K562 (cell line): Measurements from ENCODE around the gene ADCY5. TPM values are rescaled to one million over a fixed set of nuclear protein-coding genes. Genes with fewer than 3 reads are reported as not detected.

ENCODE experiments used
- ATAC-seq: fragments of 200-7000 bp; cut with Tn5 transposase; 3 replicates; pipeline ENCODE4 v1.9.1; 2020; ENCODE audit warnings: moderate library complexity
- BruUV-seq: library from RNA; stranded (reverse); fragments of 400-500 nt; replicated peaks from 2 replicates; lab custom pipeline; 2021; lab: Mats Ljungman, UMichigan
- CTCF ChIA-PET: fragments of 300-600 bp; formaldehyde crosslinking; extraction: SDS; loops from one replicate; lab custom pipeline; 2021; ENCODE audit warnings: low intra/inter-chr PET ratio; lab: Yijun Ruan, JAX
- POLR2A ChIA-PET: fragments of 300-600, 350-650 bp; sonication (Branson Sonifier 250); formaldehyde crosslinking; extraction: SDS; loops from one replicate; lab custom pipeline; 2021; ENCODE audit warnings: antibody characterized with exemption, inconsistent platforms; lab: Yijun Ruan, JAX
- DNase-seq, 4 experiments: peaks; one replicate each; pipeline versions ENCODE4 v3.0.0 to v3.0.0-alpha.2; 2011 to 2018; ENCODE audit warnings: low spot score in 3 of 4, mixed read lengths in 3 of 4; ENCODE audit errors: extremely low read depth in 1 of 4
- FAIRE-seq: peaks from 2 replicates; lab custom pipeline; 2011; peaks lifted over from hg19 to GRCh38; lab: Jason Lieb, UNC
- H2AFZ ChIP-seq: 2 replicates; pipeline ENCODE4 v1.6.0; 2011; ENCODE audit warnings: low read depth, low read length, control low read depth, inconsistent platforms
- H3K27ac ChIP-seq: fragments of 200-600 bp; 3 replicates; pipeline ENCODE4 v1.8.0; 2011; ENCODE audit warnings: low read depth, mild to moderate bottlenecking, control low read depth, inconsistent platforms, low read length, moderate library complexity, mixed read lengths; ENCODE audit errors: extremely low read depth
- H3K27me3 ChIP-seq, 2 experiments: fragments of 300-600 bp in 1 of 2; 2 replicates in 1 of 2; 3 replicates in 1 of 2; pipeline versions ENCODE4 v1.6.0 to v1.8.0; 2011; ENCODE audit warnings: inconsistent platforms in 2 of 2, low read length in 2 of 2, mild to moderate bottlenecking in 1 of 2, mixed read lengths in 1 of 2, moderate library complexity in 1 of 2; ENCODE audit not compliant: control insufficient read depth in 2 of 2, insufficient read depth in 2 of 2
- H3K36me3 ChIP-seq: fragments of 300-600 bp; 3 replicates; pipeline ENCODE4 v1.8.0; 2011; ENCODE audit warnings: mild to moderate bottlenecking, low read length, inconsistent platforms; ENCODE audit not compliant: control insufficient read depth, insufficient read depth
- H3K4me1 ChIP-seq, 2 experiments: fragments of 200-600 bp in 1 of 2; replicated peaks in 1 of 2; 2 replicates in 1 of 2; 3 replicates in 1 of 2; pipeline versions ENCODE4 v1.5.1 to v1.8.0; 2011; ENCODE audit warnings: inconsistent platforms in 2 of 2, low read length in 2 of 2, mild to moderate bottlenecking in 1 of 2, mixed read lengths in 1 of 2, moderate library complexity in 1 of 2; ENCODE audit not compliant: control insufficient read depth in 2 of 2, insufficient read depth in 2 of 2
- H3K4me2 ChIP-seq: 2 replicates; pipeline ENCODE4 v1.6.1; 2011; ENCODE audit warnings: low read length, control low read depth, inconsistent platforms, mixed read lengths; ENCODE audit not compliant: insufficient read depth
- H3K4me3 ChIP-seq: fragments of 200-600 bp; sonication (generic), shearing (Covaris generic); 2 replicates; pipeline ENCODE4 v1.5.1; 2016; ENCODE audit warnings: control low read depth, inconsistent platforms
- H3K79me2 ChIP-seq: fragments of 200-600 bp; 3 replicates; pipeline ENCODE4 v1.8.0; 2011; ENCODE audit warnings: low read length, inconsistent platforms; ENCODE audit not compliant: control insufficient read depth, insufficient read depth
- H3K9ac ChIP-seq, 2 experiments: 2 replicates each; pipeline versions ENCODE4 v1.6.0 to v1.6.1; 2011; ENCODE audit warnings: low read depth in 2 of 2, low read length in 2 of 2, control low read depth in 1 of 2, inconsistent platforms in 1 of 2, mild to moderate bottlenecking in 1 of 2, mixed read lengths in 1 of 2; ENCODE audit not compliant: insufficient read depth in 1 of 2
- H3K9me1 ChIP-seq: one replicate; pipeline ENCODE4 v1.6.0; 2011; ENCODE audit warnings: inconsistent platforms, mild to moderate bottlenecking, low read length, moderate library complexity; ENCODE audit not compliant: control insufficient read depth, insufficient read depth
- H3K9me3 ChIP-seq: replicated peaks from 2 replicates; pipeline ENCODE4 v1.5.1; 2011; ENCODE audit warnings: low read depth, low read length, inconsistent platforms; ENCODE audit not compliant: control insufficient read depth, insufficient read depth
- H4K20me1 ChIP-seq: replicated peaks from 2 replicates; pipeline ENCODE4 v1.6.1; 2011; ENCODE audit warnings: low read length, inconsistent platforms, mixed read lengths; ENCODE audit not compliant: control insufficient read depth, insufficient read depth
- CREM ChIP-seq: IDR thresholded peaks from 2 replicates; pipeline ENCODE4 v1.6.1; 2014; ENCODE audit warnings: antibody characterized with exemption, low read depth
- FUS ChIP-seq: fragments of 200-400 bp; formaldehyde crosslinking; optimal IDR thresholded peaks from 2 replicates; pipeline ENCODE3; 2017; ENCODE audit warnings: low read depth, low read length
- HDAC2 ChIP-seq: fragments of 450-650 bp; IDR thresholded peaks from 2 replicates; pipeline ENCODE4 v1.6.1; 2016; ENCODE audit warnings: mild to moderate bottlenecking
- HNRNPL ChIP-seq: fragments of 200-400 bp; formaldehyde crosslinking; IDR thresholded peaks from 2 replicates; pipeline ENCODE4 v1.6.1; 2017; ENCODE audit warnings: low read depth, mild to moderate bottlenecking, low read length
- PHB2 ChIP-seq: fragments of 450-650 bp; IDR thresholded peaks from 2 replicates; pipeline ENCODE4 v1.6.1; 2017; ENCODE audit warnings: low read depth
- POLR2B ChIP-seq: fragments of 450-650 bp; IDR thresholded peaks from 2 replicates; pipeline ENCODE4 v1.6.1; 2018; ENCODE audit warnings: low read depth; ENCODE audit not compliant: partially characterized antibody
- TCF3 ChIP-seq: sonication (generic); formaldehyde crosslinking; IDR thresholded peaks from 2 replicates; pipeline ENCODE4 v1.4.0; 2020; ENCODE audit warnings: mild to moderate bottlenecking, missing genetic modification reagents
- ZBTB17 ChIP-seq: fragments of 450-650 bp; formaldehyde crosslinking; IDR thresholded peaks from 2 replicates; pipeline ENCODE4 v1.4.0; 2020; ENCODE audit warnings: mild to moderate bottlenecking
- ZNF184 ChIP-seq: sonication (generic); formaldehyde crosslinking; IDR thresholded peaks from 2 replicates; pipeline ENCODE4 v1.5.0; 2020; ENCODE audit warnings: missing genetic modification reagents
- ZNF217 ChIP-seq: sonication (generic); formaldehyde crosslinking; IDR thresholded peaks from 2 replicates; pipeline ENCODE4 v1.8.0; 2022; ENCODE audit warnings: mild to moderate bottlenecking, missing genetic modification reagents
- ZNF512 ChIP-seq: IDR thresholded peaks from 2 replicates; pipeline ENCODE4 v1.6.1; 2016; ENCODE audit warnings: missing genetic modification characterization, missing compliant biosample characterization
- WGBS: fragments of 100-300 bp; shearing (Covaris generic); methylation state at CpG from one replicate; pipeline ENCODE4 v1.1.6; 2016; ENCODE audit warnings: low coverage, mixed read lengths; ENCODE audit not compliant: insufficient coverage; ENCODE audit errors: missing lambda C conversion rate; 5-methylcytosine and 5-hydroxymethylcytosine counted together
- in situ Hi-C: fragments of 300-500 bp; cut with MboI; formaldehyde crosslinking; loops from 4 replicates; pipeline ENCODE4 v1.15.0; 2018; ENCODE audit warnings: inconsistent platforms, mixed read lengths
- intact Hi-C: fragments of 100-400 bp; cut with micrococcal nuclease; formaldehyde crosslinking; loops from 2 replicates; pipeline ENCODE4 v1.14.2; 2022
- polyA plus RNA-seq, 8 experiments: library from polyadenylated mRNA; depleted of rRNA in 4 of 8; stranded (reverse) in 5 of 8; unstranded in 3 of 8; fragments of >200 nt; fragmentation: Nextera tagmentation in 2 of 8; fragmentation: Illumina TruSeq in 1 of 8; extraction: Ambion mirVana in 2 of 8; extraction: Trizol in 1 of 8; gene quantifications; 2 replicates each; pipeline versions ENCODE4 v1.2.1 to v1.2.3, GENCODE V29; 2011 to 2014; ENCODE audit warnings: inconsistent platforms in 1 of 8, missing spikeins in 1 of 8
- total RNA-seq, 7 experiments: library from RNA; depleted of rRNA in 6 of 7; stranded (reverse); fragments of >200 nt in 6 of 7; fragmentation: Illumina TruSeq in 2 of 7; extraction: Trizol in 2 of 7; gene quantifications; 2 replicates each; pipeline versions ENCODE4 v1.2.1 to v1.2.3, GENCODE V29; 2011 to 2021; ENCODE audit warnings: low replicate concordance in 1 of 7
- TF ChIP-seq, protein P1 (sequence below): sonication (generic); IDR thresholded peaks from 2 replicates; pipeline ENCODE4 v1.6.1; 2016
- TF ChIP-seq, protein P2 (sequence below): sonication (generic); formaldehyde crosslinking; IDR thresholded peaks from 2 replicates; pipeline ENCODE4 v1.8.1; 2022; ENCODE audit warnings: missing genetic modification reagents
- TF ChIP-seq, protein P3 (sequence below): sonication (generic); formaldehyde crosslinking; IDR thresholded peaks from 2 replicates; pipeline ENCODE4 v1.8.1; 2023; ENCODE audit warnings: mild to moderate bottlenecking, missing genetic modification reagents, moderate library complexity
- TF ChIP-seq, protein P4 (sequence below): IDR thresholded peaks from 3 replicates; pipeline ENCODE4 v1.6.1; 2011; ENCODE audit warnings: borderline replicate concordance, mild to moderate bottlenecking; ENCODE audit not compliant: insufficient read length, insufficient read depth
- TF ChIP-seq, protein P5 (sequence below): fragments of 450-650 bp; IDR thresholded peaks from 2 replicates; pipeline ENCODE4 v1.6.1; 2014; ENCODE audit warnings: low read depth, mild to moderate bottlenecking, moderate library complexity, borderline replicate concordance

Gene ADCY5
- total and polyA plus RNA-seq, 9 of the 15 experiments (the other 6 are each of a cell fraction or from before 2014, with no cell fraction given) = under 0.01 TPM; not detected in 8

GRCh38 chr3:123320221-123320620, 128.7 kb downstream of the ADCY5 start:
- TF ChIP-seq, protein P1, sequence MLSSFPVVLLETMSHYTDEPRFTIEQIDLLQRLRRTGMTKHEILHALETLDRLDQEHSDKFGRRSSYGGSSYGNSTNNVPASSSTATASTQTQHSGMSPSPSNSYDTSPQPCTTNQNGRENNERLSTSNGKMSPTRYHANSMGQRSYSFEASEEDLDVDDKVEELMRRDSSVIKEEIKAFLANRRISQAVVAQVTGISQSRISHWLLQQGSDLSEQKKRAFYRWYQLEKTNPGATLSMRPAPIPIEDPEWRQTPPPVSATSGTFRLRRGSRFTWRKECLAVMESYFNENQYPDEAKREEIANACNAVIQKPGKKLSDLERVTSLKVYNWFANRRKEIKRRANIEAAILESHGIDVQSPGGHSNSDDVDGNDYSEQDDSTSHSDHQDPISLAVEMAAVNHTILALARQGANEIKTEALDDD = no peak
- TF ChIP-seq, protein P2, sequence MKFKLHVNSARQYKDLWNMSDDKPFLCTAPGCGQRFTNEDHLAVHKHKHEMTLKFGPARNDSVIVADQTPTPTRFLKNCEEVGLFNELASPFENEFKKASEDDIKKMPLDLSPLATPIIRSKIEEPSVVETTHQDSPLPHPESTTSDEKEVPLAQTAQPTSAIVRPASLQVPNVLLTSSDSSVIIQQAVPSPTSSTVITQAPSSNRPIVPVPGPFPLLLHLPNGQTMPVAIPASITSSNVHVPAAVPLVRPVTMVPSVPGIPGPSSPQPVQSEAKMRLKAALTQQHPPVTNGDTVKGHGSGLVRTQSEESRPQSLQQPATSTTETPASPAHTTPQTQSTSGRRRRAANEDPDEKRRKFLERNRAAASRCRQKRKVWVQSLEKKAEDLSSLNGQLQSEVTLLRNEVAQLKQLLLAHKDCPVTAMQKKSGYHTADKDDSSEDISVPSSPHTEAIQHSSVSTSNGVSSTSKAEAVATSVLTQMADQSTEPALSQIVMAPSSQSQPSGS (CRISPR knock-in tag) = no peak
- TF ChIP-seq HDAC2 (no peak), PHB2 (no peak), CREM (no peak), ZBTB17 (CRISPR knock-in tag) (no peak), ZNF512 (tag) (no peak), ZNF184 (CRISPR knock-in tag) (no peak), HNRNPL (no peak), TCF3 (no peak), POLR2B (no peak), FUS (no peak), ZNF217 (no peak)
- TF ChIP-seq, protein P3, sequence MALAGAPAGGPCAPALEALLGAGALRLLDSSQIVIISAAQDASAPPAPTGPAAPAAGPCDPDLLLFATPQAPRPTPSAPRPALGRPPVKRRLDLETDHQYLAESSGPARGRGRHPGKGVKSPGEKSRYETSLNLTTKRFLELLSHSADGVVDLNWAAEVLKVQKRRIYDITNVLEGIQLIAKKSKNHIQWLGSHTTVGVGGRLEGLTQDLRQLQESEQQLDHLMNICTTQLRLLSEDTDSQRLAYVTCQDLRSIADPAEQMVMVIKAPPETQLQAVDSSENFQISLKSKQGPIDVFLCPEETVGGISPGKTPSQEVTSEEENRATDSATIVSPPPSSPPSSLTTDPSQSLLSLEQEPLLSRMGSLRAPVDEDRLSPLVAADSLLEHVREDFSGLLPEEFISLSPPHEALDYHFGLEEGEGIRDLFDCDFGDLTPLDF (CRISPR knock-in tag) = no peak
- TF ChIP-seq, protein P4, sequence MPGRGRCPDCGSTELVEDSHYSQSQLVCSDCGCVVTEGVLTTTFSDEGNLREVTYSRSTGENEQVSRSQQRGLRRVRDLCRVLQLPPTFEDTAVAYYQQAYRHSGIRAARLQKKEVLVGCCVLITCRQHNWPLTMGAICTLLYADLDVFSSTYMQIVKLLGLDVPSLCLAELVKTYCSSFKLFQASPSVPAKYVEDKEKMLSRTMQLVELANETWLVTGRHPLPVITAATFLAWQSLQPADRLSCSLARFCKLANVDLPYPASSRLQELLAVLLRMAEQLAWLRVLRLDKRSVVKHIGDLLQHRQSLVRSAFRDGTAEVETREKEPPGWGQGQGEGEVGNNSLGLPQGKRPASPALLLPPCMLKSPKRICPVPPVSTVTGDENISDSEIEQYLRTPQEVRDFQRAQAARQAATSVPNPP = no peak
- TF ChIP-seq, protein P5, sequence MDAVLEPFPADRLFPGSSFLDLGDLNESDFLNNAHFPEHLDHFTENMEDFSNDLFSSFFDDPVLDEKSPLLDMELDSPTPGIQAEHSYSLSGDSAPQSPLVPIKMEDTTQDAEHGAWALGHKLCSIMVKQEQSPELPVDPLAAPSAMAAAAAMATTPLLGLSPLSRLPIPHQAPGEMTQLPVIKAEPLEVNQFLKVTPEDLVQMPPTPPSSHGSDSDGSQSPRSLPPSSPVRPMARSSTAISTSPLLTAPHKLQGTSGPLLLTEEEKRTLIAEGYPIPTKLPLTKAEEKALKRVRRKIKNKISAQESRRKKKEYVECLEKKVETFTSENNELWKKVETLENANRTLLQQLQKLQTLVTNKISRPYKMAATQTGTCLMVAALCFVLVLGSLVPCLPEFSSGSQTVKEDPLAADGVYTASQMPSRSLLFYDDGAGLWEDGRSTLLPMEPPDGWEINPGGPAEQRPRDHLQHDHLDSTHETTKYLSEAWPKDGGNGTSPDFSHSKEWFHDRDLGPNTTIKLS = no peak
- TF ChIP-seq, all 486 proteins: peak for 0
- CTCF ChIA-PET = no interaction called here
- intact Hi-C loops = no loop called here

More at GRCh38 chr3:123320221-123320620, 128.7 kb downstream of the ADCY5 start:
- H3K4me3 ChIP-seq = no peak overlapping the region
- no peaks in the 10 kb centered on the region for H3K36me3 ChIP-seq
- no peaks in the 10 kb centered on the region for H3K4me1 ChIP-seq
- H4K20me1 ChIP-seq = 0 out of 2 replicates have a peak, but pooled peaks cover 6% of the 10 kb centered on the region
- FAIRE-seq = no peak
- H2AFZ ChIP-seq = no peak overlapping the region
- no peaks in the 10 kb centered on the region for H3K9me3 ChIP-seq
- in situ Hi-C loops = no loop called here
- H3K9me1 ChIP-seq = no peaks in the 10 kb centered on the region
- no peak overlapping the region for H3K27ac ChIP-seq
- BruUV-seq = no TSS peak
- peaks cover 10 to 73% of the 10 kb centered on the region in 2 experiments for H3K27me3 ChIP-seq
- no peak overlapping the region for H3K4me2 ChIP-seq
- no peak overlapping the region for H3K9ac ChIP-seq
- WGBS = 0% methylated on average over 5 of the region's 5 CpGs
- no peak for ATAC-seq
- DNase-seq = no peak
- POLR2A ChIA-PET = no interaction called here
- no peaks in the 10 kb centered on the region for H3K79me2 ChIP-seq
